ENCODE measurements around the gene SNRPA.

Gene SNRPA

GRCh38 chr19:40705950-40706619, 44.9 kb upstream of the SNRPA start:
- TF ChIP-seq FOXP2 (optimal IDR thresholded peaks at IDR 0.05; ENCODE audit: borderline replicate concordance, extremely low read depth, extremely low read length, insufficient read depth) (no peak), TAF1 (IDR thresholded peaks at IDR 0.05; ENCODE audit: borderline replicate concordance, insufficient read depth, low read length) (no peak), REST (IDR thresholded peaks at IDR 0.05; ENCODE audit: insufficient read depth in 1 of 2, low read depth in 2 of 2, low read length in 2 of 2) (no peak), POLR2AphosphoS5 (IDR thresholded peaks at IDR 0.05; ENCODE audit: low read depth, low read length) (no peak), SIN3A (IDR thresholded peaks at IDR 0.05; ENCODE audit: borderline replicate concordance, insufficient read depth, low read length) (no peak)

- TF ChIP-seq POLR2AphosphoS5 (IDR thresholded peaks at IDR 0.05; ENCODE audit: low read depth, low read length), result no peak
Observed at GRCh38 chr19:40707615-40708014, 43.4 kb upstream of the SNRPA start.

- no peak for TF ChIP-seq TAF1 (IDR thresholded peaks at IDR 0.05; ENCODE audit: borderline replicate concordance, insufficient read depth, low read length)
- no peak for TF ChIP-seq FOXP2 (optimal IDR thresholded peaks at IDR 0.05; ENCODE audit: borderline replicate concordance, extremely low read depth, extremely low read length, insufficient read depth)
- TF ChIP-seq SIN3A (IDR thresholded peaks at IDR 0.05; ENCODE audit: borderline replicate concordance, insufficient read depth, low read length), result no peak
- no peak for TF ChIP-seq POLR2AphosphoS5 (IDR thresholded peaks at IDR 0.05; ENCODE audit: low read depth, low read length)
- no peak for TF ChIP-seq REST (IDR thresholded peaks at IDR 0.05; ENCODE audit: insufficient read depth in 1 of 2, low read depth in 2 of 2, low read length in 2 of 2)
Observed at GRCh38 chr19:40709817-40710216, 41.2 kb upstream of the SNRPA start.

- TF ChIP-seq SIN3A (IDR thresholded peaks at IDR 0.05; ENCODE audit: borderline replicate concordance, insufficient read depth, low read length) (no peak), FOXP2 (optimal IDR thresholded peaks at IDR 0.05; ENCODE audit: borderline replicate concordance, extremely low read depth, extremely low read length, insufficient read depth) (no peak), POLR2AphosphoS5 (IDR thresholded peaks at IDR 0.05; ENCODE audit: low read depth, low read length) (no peak)
Observed at GRCh38 chr19:40713939-40714338, 37.1 kb upstream of the SNRPA start.

- TF ChIP-seq TAF1 (IDR thresholded peaks at IDR 0.05; ENCODE audit: borderline replicate concordance, insufficient read depth, low read length), result no peak
- no peak for TF ChIP-seq FOXP2 (optimal IDR thresholded peaks at IDR 0.05; ENCODE audit: borderline replicate concordance, extremely low read depth, extremely low read length, insufficient read depth)
Observed at GRCh38 chr19:40714441-40715299, 36.3 kb upstream of the SNRPA start.

- no peak for TF ChIP-seq FOXP2 (optimal IDR thresholded peaks at IDR 0.05; ENCODE audit: borderline replicate concordance, extremely low read depth, extremely low read length, insufficient read depth)
- TF ChIP-seq TAF1 (IDR thresholded peaks at IDR 0.05; ENCODE audit: borderline replicate concordance, insufficient read depth, low read length), result no peak
- no peak for TF ChIP-seq SIN3A (IDR thresholded peaks at IDR 0.05; ENCODE audit: borderline replicate concordance, insufficient read depth, low read length)
- no peak for TF ChIP-seq REST (IDR thresholded peaks at IDR 0.05; ENCODE audit: insufficient read depth in 1 of 2, low read depth in 2 of 2, low read length in 2 of 2)
- no peak for TF ChIP-seq POLR2AphosphoS5 (IDR thresholded peaks at IDR 0.05; ENCODE audit: low read depth, low read length)
Observed at GRCh38 chr19:40716031-40716481, 34.9 kb upstream of the SNRPA start.

All from PFSK-1 (cell line).